Fibroblast of mammary gland (primary cell): ENCODE measurements around the gene CDH23.

Experiments used
- DNase-seq: peaks from one replicate; pipeline ENCODE4 v3.0.0-alpha.2; 2010; ENCODE audit warnings: low read depth
- H3K4me3 ChIP-seq: 2 replicates; pipeline ENCODE4 v1.5.1; 2011; ENCODE audit warnings: low read depth, mild to moderate bottlenecking, low read length, moderate library complexity; ENCODE audit not compliant: control insufficient read depth
- TF ChIP-seq, protein P1 (sequence below): conservative IDR thresholded peaks from 2 replicates; pipeline ENCODE4 v1.5.1; 2011; ENCODE audit warnings: low read depth, low read length, inconsistent platforms; ENCODE audit not compliant: control insufficient read depth, insufficient read depth

Gene CDH23

DNA sequence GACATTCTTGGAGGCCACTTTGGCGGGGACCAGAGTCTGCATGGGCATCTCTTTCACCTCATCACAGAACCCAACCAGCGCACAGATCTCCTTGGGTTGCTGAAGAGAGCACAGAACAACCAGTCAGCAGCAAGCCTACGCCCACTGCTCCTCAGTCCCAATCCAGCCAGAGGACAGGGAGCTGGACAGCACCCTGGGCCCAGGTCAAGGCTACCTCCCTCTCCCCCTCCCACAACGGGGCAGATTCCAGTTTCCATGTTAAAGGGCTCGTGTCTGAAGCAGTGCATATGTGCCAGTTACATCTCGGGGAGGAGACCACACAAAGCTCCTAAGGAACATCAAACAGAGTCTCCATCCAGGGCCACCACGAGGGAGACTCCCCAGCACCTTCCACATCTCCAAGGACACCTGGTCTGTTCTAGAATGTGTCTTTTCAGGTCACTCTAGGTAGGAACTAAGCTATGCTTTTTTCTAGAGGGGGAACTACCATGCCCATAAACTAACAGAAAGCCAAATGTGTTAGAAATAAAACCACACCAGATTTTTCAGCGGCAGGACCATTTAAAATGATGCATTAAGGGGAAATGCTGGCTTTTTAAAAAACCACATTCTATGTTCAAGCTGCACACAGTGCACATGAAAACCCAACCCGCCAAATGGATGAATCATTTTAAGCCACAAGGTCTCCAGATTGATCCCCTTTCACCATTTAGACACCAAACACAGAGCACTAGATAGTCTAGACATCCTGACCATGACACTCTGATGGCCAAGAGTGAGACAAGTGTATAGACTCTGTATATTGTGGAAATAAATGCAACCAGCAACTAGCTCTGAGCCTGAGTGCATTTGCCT lies 425.4 kb downstream of the CDH23 start:
- peak; percentile 53 for DNase-seq
- H3K4me3 ChIP-seq: no peak overlapping the region
- TF ChIP-seq, protein P1, sequence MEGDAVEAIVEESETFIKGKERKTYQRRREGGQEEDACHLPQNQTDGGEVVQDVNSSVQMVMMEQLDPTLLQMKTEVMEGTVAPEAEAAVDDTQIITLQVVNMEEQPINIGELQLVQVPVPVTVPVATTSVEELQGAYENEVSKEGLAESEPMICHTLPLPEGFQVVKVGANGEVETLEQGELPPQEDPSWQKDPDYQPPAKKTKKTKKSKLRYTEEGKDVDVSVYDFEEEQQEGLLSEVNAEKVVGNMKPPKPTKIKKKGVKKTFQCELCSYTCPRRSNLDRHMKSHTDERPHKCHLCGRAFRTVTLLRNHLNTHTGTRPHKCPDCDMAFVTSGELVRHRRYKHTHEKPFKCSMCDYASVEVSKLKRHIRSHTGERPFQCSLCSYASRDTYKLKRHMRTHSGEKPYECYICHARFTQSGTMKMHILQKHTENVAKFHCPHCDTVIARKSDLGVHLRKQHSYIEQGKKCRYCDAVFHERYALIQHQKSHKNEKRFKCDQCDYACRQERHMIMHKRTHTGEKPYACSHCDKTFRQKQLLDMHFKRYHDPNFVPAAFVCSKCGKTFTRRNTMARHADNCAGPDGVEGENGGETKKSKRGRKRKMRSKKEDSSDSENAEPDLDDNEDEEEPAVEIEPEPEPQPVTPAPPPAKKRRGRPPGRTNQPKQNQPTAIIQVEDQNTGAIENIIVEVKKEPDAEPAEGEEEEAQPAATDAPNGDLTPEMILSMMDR: no peak

DNA sequence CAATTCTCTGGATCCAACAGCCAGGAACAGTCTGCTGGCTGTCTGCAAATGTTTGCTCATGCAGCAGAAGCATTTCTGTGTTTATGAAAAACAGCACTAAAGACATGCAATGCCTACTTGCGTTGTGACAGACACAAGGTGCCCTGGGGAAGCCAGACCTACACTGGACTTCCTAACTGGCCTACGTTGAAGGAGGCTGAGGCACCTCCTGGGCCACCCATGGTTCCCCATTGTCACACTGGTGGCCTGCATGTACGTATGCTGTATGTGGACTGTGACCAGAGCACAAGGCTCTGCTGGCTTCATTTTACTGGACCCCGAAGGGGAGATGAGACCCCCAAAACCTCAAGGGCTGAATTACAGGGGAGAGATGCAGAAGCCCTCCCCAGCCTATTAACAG lies 426.6 kb downstream of the CDH23 start:
- no peak for DNase-seq
- no peak overlapping the region for H3K4me3 ChIP-seq
- TF ChIP-seq, protein P1: no peak

DNA sequence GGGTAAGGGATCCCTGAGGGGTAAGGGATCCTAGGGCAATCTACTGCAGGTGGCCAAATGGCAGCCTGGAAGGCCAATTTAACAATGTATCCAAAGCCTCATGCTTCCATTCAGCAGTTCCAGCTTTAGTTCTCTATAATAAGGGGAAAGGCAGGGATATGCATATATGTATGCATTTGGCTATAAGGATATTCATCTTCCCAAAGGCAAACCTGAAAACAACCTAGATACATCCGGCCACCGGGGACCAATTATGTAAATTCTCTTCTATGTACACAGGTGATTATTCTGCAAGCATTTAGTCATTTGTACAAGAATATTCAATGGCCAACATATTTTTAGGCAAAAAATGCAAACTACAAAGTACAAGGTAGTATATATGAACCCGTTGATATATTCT lies 427.6 kb downstream of the CDH23 start:
- no peak overlapping the region for H3K4me3 ChIP-seq
- no peak for DNase-seq
- TF ChIP-seq, protein P1: no peak

DNA sequence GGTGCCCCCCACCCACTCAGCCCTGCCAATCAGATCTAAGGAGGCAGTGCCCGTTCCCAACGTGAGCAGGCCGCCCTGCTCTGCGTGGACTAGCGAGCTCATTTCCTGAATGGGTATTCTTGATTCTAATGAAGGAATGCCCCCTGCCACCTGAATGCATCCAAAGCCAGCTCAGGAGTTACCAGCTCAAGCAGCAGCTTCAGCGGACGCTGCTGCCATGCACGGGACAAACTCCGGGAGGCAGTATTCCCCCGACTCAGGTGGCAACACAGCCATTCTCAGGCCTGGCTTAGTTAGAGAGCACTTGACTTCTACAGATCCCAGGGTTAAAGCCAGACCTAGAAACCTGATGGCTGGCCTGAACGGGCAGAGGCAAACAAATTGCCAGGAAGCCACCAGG lies 428.5 kb downstream of the CDH23 start:
- DNase-seq: no peak
- H3K4me3 ChIP-seq: no peak overlapping the region
- TF ChIP-seq, protein P1: no peak

DNA sequence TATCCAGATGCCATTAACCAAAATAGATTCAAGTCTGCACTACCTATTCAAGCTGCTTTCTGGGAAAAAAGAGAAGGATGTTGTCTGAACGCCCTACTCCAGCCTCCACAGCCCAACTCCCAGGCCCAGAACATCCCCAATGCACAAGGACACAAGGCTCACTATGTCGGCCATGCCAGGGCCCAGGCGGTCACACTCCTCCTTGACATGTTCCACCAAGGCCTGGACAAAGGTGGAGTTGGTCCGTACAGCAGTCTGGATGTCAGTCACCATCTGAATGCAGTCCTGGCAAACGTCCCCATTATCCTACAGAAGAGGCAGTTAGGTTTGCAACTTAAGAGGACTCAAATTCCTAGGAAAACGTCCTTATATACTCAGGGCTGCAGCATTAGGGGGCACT lies 431.1 kb downstream of the CDH23 start:
- TF ChIP-seq, protein P1: no peak
- H3K4me3 ChIP-seq: no peak overlapping the region
- no peak for DNase-seq

DNA sequence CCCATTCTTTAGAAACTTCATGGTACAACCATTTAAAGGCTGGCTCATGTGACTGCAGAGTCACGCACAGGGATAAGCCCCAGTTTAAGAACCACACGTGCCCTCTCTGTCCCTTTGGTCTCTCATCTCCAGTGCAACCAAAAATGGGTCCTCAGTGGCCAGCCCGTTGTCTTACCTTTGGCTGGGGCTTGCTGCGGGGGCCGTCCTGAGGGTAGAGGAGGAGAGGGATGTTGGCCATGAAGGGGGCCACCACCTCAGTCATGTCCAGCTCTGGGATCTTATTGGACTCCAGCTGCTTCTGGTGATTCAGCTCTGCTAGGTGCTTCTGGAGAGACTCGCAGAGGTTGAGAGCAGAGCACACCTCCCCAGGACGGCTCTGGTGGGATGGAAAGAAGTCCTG lies 432.0 kb downstream of the CDH23 start:
- TF ChIP-seq, protein P1: no peak
- no peak for DNase-seq
- no peak overlapping the region for H3K4me3 ChIP-seq
